BE2C (cell line): Measurements from ENCODE around the gene KRT37.

Source experiments
- DNase-seq: peaks from one replicate; pipeline ENCODE4 v3.0.0-alpha.2; 2020
- H3K27me3 ChIP-seq: fragments of 250-450 bp; sonication (Bioruptor Pico); 2 replicates; pipeline ENCODE4 v1.5.1; 2020; ENCODE audit warnings: mild to moderate bottlenecking
- H3K36me3 ChIP-seq: fragments of 250-450 bp; sonication (Bioruptor Pico); 2 replicates; pipeline ENCODE4 v1.5.1; 2020; ENCODE audit warnings: mild to moderate bottlenecking
- H3K4me1 ChIP-seq: fragments of 250-450 bp; sonication (Bioruptor Pico); 2 replicates; pipeline ENCODE4 v1.5.1; 2020
- H3K4me3 ChIP-seq: 2 replicates; pipeline ENCODE4 v1.5.1; 2011; ENCODE audit warnings: low read depth, low read length
- H3K9me3 ChIP-seq: fragments of 250-450 bp; sonication (Bioruptor Pico); 2 replicates; pipeline ENCODE4 v1.5.1; 2020
- CTCF ChIP-seq: IDR thresholded peaks from 2 replicates; pipeline ENCODE4 v1.5.1; 2012; ENCODE audit warnings: mild to moderate bottlenecking, low read depth, low read length

The KRT37 gene

GRCh38 chr17:41417127-41417526, 7.3 kb downstream of the KRT37 start:
- Histone ChIP-seq H3K9me3 (no peaks in the 10 kb centered on the region), H3K27me3 (no peaks in the 10 kb centered on the region), H3K4me3 (no peak overlapping the region), H3K4me1 (peaks cover 8% of the 10 kb centered on the region), H3K36me3 (no peaks in the 10 kb centered on the region)
- no peak for DNase-seq
- TF ChIP-seq CTCF = no peak

GRCh38 chr17:41416479-41416878, 7.9 kb downstream of the KRT37 start:
- Histone ChIP-seq H3K27me3 (no peaks in the 10 kb centered on the region), H3K4me3 (no peak overlapping the region), H3K9me3 (no peaks in the 10 kb centered on the region), H3K36me3 (no peaks in the 10 kb centered on the region), H3K4me1 (peaks cover 8% of the 10 kb centered on the region)
- no peak for TF ChIP-seq CTCF
- no peak for DNase-seq

DNA sequence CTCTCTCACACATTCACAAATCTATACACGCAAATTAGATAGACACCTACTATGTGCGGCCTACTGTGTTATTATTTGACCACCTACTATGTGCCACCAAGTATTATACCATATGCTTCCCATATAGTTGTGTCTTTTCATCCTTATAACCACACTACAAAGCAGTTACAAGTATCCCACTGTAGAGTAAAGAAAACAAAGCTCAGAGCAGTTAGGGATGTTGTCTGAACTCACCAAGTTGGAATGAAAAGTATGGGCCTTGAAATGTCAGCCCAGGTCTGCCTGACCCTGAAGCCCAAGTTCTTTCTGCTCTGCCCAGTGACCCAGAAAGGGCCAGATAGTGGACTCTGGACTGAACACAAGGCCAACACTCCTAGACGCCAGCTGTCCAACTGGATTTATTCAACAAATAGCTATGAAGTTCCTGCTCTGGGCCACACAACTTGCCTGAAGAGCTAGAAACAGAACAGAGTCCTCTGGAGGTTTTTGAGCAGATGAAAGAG, 8.5 kb downstream of the KRT37 start:
- no peak for DNase-seq
- Histone ChIP-seq H3K27me3 (no peaks in the 10 kb centered on the region), H3K4me3 (no peak overlapping the region), H3K4me1 (peaks cover 3% of the 10 kb centered on the region), H3K36me3 (no peaks in the 10 kb centered on the region), H3K9me3 (no peaks in the 10 kb centered on the region)
- no peak for TF ChIP-seq CTCF

DNA sequence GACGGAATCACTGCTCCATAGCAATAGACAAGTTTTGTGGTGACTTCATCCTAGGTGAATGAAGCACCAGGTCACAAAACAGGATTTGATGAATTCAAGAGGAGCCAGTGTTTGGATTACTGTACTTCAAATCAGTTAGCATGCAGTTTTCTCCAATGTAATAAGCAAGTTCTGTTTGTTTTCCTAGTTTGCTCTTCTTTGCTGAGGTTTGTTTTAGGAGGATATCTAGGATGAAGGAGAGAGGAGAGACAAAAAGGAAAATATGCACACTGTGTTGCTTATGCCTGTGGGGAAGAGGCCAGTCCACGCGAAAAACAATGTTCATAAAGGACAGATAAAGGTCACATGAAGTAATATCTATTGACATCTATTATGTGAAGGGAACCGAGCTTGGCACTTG, 9.0 kb downstream of the KRT37 start:
- Histone ChIP-seq H3K36me3 (no peaks in the 10 kb centered on the region), H3K4me3 (no peak overlapping the region), H3K27me3 (no peaks in the 10 kb centered on the region), H3K4me1 (no peaks in the 10 kb centered on the region), H3K9me3 (no peaks in the 10 kb centered on the region)
- TF ChIP-seq CTCF = no peak
- DNase-seq = no peak

DNA sequence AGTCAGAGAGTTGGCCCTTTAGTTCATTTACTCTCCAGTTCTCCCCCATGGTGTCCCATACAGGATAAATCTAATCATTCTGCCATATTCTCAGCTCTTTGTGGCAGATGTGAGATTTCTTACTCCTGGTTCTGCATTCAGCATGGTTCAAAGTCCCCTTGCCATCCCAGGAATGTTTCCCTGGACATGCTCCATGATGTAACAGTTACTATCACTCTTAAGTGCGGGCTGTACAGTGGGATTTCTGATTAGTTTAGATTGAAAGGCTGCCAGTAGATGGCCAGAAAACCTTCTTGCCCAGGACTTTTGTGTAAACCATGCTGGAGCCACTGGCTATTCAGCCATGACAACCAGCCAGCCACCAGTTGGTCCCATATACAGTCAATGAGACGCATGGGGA, 10.4 kb downstream of the KRT37 start:
- TF ChIP-seq CTCF = no peak
- no peaks in the 10 kb centered on the region for H3K27me3 ChIP-seq
- DNase-seq = no peak
- H3K36me3 ChIP-seq = no peaks in the 10 kb centered on the region
- no peak overlapping the region for H3K4me3 ChIP-seq
- no peaks in the 10 kb centered on the region for H3K4me1 ChIP-seq
- H3K9me3 ChIP-seq = no peaks in the 10 kb centered on the region

GRCh38 chr17:41413353-41413957, 10.9 kb downstream of the KRT37 start:
- no peaks in the 10 kb centered on the region for H3K27me3 ChIP-seq
- TF ChIP-seq CTCF = no peak
- no peak for DNase-seq

More at GRCh38 chr17:41413353-41413957, 10.9 kb downstream of the KRT37 start:
- H3K9me3 ChIP-seq = no peaks in the 10 kb centered on the region
- H3K4me3 ChIP-seq = no peak overlapping the region
- H3K4me1 ChIP-seq = no peaks in the 10 kb centered on the region
- H3K36me3 ChIP-seq = no peaks in the 10 kb centered on the region
